Hepatocyte (in vitro differentiated cells): ENCODE data around the gene CYP2U1. TPM values are rescaled to one million over a fixed set of nuclear protein-coding genes. Genes with fewer than 3 reads are reported as not detected.
A peak's percentile ranks its signal among the peaks of the same experiment; 100 is the strongest.

Experiments used
- DNase-seq: peaks from one replicate; pipeline ENCODE4 v3.0.0-alpha.2; 2016; ENCODE audit warnings: low spot score
- H2AFZ ChIP-seq: fragments of 200-600 bp; sonication (generic); 2 replicates; pipeline ENCODE4 v1.6.0; 2016; ENCODE audit warnings: antibody characterized with exemption, mild to moderate bottlenecking
- H3K27ac ChIP-seq: fragments of 200-600 bp; sonication (generic); 2 replicates; pipeline ENCODE4 v1.5.1; 2016; ENCODE audit warnings: mild to moderate bottlenecking
- H3K27me3 ChIP-seq: fragments of 200-600 bp; sonication (generic); 2 replicates; pipeline ENCODE4 v1.6.1; 2016
- H3K36me3 ChIP-seq: fragments of 200-600 bp; sonication (generic); replicated peaks from 2 replicates; pipeline ENCODE4 v1.5.1; 2016; ENCODE audit warnings: low read depth; ENCODE audit not compliant: insufficient read depth
- H3K4me1 ChIP-seq: fragments of 200-600 bp; sonication (generic); 2 replicates; pipeline ENCODE4 v1.5.1; 2016; ENCODE audit warnings: mild to moderate bottlenecking, moderate library complexity; ENCODE audit not compliant: insufficient read depth
- H3K4me2 ChIP-seq: fragments of 200-600 bp; sonication (generic); 2 replicates; pipeline ENCODE4 v1.6.0; 2016
- H3K4me3 ChIP-seq: fragments of 200-600 bp; sonication (generic); 2 replicates; pipeline ENCODE4 v1.5.1; 2016; ENCODE audit warnings: mild to moderate bottlenecking
- H3K79me2 ChIP-seq: fragments of 200-600 bp; sonication (generic); 2 replicates; pipeline ENCODE4 v1.6.0; 2017; ENCODE audit warnings: mild to moderate bottlenecking
- H3K9me2 ChIP-seq: fragments of 200-600 bp; sonication (generic); replicated peaks from 2 replicates; pipeline ENCODE4 v1.6.0; 2017; ENCODE audit warnings: mild to moderate bottlenecking; ENCODE audit not compliant: insufficient read depth
- H3K9me3 ChIP-seq: fragments of 200-600 bp; sonication (generic); 2 replicates; pipeline ENCODE4 v1.5.1; 2016; ENCODE audit warnings: low read depth, mild to moderate bottlenecking
- H4K20me1 ChIP-seq: fragments of 200-600 bp; sonication (generic); 2 replicates; pipeline ENCODE4 v1.6.0; 2016; ENCODE audit warnings: mild to moderate bottlenecking; ENCODE audit not compliant: insufficient read depth, poor library complexity, severe bottlenecking
- EZH2 ChIP-seq: fragments of 200-600 bp; sonication (generic); IDR thresholded peaks from 2 replicates; pipeline ENCODE4 v1.6.1; 2016; ENCODE audit warnings: antibody characterized with exemption, mild to moderate bottlenecking, borderline replicate concordance
- EZH2phosphoT487 ChIP-seq: fragments of 200-600 bp; sonication (generic); IDR thresholded peaks from one replicate; pipeline ENCODE4 v1.6.1; 2018; ENCODE audit warnings: antibody characterized with exemption, mild to moderate bottlenecking, low read depth, moderate library complexity; ENCODE audit not compliant: unreplicated experiment, severe bottlenecking
- WGBS: methylation state at CpG from one replicate; pipeline ENCODE4 v1.1.6; 2016; ENCODE audit warnings: low lambda C conversion rate; ENCODE audit errors: missing lambda C conversion rate; 5-methylcytosine and 5-hydroxymethylcytosine counted together
- polyA plus RNA-seq: library from polyadenylated mRNA; unstranded; fragments of >200 nt; fragmentation: Nextera tagmentation; extraction: Ambion mirVana; gene quantifications from 2 replicates; pipeline ENCODE4 v1.2.1, GENCODE V29; 2016
- total RNA-seq: library from RNA; depleted of rRNA; stranded (reverse); fragments of >200 nt; gene quantifications from 2 replicates; pipeline ENCODE4 v1.2.3, GENCODE V29; 2014
- TF ChIP-seq, protein P1 (sequence below): fragments of 200-600 bp; sonication (generic); IDR thresholded peaks from 2 replicates; pipeline ENCODE4 v1.5.1; 2016; ENCODE audit warnings: antibody characterized with exemption, mild to moderate bottlenecking; ENCODE audit not compliant: poor library complexity

CYP2U1 gene
- total and polyA plus RNA-seq, 2 experiments from 2014 or later, result 6.7 to 9.7 TPM

DNA sequence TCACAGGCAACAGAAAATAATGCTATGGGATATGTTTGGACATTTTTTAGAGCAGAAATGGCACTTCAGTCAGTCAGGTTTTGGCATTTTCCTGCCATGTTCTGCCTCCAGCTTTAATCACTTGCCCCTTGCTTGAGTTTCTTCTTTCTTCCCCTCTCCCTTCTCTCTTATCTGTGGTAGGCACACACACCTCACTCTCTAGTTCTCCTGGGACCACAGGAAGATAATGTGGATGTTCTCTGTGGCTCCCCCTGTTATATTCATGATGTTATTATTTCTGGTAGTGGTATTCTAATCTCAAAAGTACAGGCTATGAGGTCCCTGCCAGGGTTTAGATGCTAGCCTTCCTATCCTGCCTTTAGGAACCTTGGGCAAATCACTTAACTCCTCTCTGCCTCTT, 63.5 kb downstream of the CYP2U1 start:
- Histone ChIP-seq H2AFZ (no peak overlapping the region), H3K27ac (no peak overlapping the region), H4K20me1 (no peaks in the 10 kb centered on the region), H3K4me1 (peaks cover 36% of the 10 kb centered on the region), H3K4me2 (peak overlapping the region; percentile 88), H3K36me3 (no peaks in the 10 kb centered on the region), H3K4me3 (no peak overlapping the region), H3K79me2 (peaks cover 92% of the 10 kb centered on the region), H3K9me2 (no peaks in the 10 kb centered on the region), H3K9me3 (no peaks in the 10 kb centered on the region), H3K27me3 (no peaks in the 10 kb centered on the region)
- no peak for DNase-seq
- TF ChIP-seq, protein P1, sequence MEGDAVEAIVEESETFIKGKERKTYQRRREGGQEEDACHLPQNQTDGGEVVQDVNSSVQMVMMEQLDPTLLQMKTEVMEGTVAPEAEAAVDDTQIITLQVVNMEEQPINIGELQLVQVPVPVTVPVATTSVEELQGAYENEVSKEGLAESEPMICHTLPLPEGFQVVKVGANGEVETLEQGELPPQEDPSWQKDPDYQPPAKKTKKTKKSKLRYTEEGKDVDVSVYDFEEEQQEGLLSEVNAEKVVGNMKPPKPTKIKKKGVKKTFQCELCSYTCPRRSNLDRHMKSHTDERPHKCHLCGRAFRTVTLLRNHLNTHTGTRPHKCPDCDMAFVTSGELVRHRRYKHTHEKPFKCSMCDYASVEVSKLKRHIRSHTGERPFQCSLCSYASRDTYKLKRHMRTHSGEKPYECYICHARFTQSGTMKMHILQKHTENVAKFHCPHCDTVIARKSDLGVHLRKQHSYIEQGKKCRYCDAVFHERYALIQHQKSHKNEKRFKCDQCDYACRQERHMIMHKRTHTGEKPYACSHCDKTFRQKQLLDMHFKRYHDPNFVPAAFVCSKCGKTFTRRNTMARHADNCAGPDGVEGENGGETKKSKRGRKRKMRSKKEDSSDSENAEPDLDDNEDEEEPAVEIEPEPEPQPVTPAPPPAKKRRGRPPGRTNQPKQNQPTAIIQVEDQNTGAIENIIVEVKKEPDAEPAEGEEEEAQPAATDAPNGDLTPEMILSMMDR, result no peak
- TF ChIP-seq EZH2 (no peak), EZH2phosphoT487 (no peak)

DNA sequence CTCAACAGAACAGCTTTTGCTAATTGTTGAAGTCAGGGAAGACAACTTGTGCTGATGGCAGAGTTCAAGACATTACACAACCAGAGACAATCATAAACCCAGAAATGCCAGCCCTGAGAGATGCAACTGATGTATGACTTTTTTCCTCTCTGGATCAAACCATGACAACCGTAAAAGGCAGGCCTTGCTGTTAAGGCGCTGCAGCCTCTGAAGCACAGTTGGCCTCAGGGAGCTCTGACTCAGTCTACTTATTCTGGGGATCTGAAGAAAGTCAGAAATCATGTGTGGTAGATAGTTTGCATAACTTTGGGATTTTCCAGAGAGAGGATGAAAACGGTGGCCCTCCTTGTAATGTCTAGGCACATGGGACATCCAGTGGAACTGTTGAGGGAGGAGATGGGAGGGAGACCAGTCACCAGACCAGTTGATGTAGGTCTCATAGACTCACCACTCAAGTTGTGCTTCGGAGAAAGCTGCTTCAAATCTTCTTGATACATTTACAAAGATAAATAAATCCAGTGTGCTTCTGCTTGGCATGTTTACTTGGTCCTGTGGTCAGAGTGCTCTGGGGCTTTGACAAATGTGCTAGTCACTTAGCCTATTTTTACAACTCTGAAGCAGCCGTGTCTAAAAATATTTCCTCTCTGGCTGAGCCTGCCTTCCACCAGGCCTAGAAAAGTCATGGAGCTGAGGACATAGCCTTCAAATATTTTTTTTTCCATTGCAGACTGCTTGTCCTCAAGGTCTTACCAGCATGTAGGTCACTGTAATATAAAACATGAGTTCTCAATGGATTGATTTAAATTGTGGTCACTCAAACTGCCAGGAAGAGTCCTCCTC, 65.8 kb downstream of the CYP2U1 start:
- Histone ChIP-seq H3K79me2 (peaks cover 93% of the 10 kb centered on the region), H3K4me1 (peaks cover 23% of the 10 kb centered on the region), H4K20me1 (no peaks in the 10 kb centered on the region), H3K27ac (peak overlapping the region; percentile 55), H3K4me2 (no peak overlapping the region), H2AFZ (no peak overlapping the region), H3K36me3 (no peaks in the 10 kb centered on the region), H3K4me3 (no peak overlapping the region), H3K27me3 (no peaks in the 10 kb centered on the region), H3K9me3 (no peaks in the 10 kb centered on the region), H3K9me2 (no peaks in the 10 kb centered on the region)
- no peak for TF ChIP-seq EZH2phosphoT487
- TF ChIP-seq, protein P1, result no peak
- no peak for DNase-seq
- 61% methylated on average over 5 of the region's 5 CpGs for WGBS

- Histone ChIP-seq H3K9me3 (no peaks in the 10 kb centered on the region), H3K4me2 (no peak overlapping the region), H3K4me1 (peaks cover 20% of the 10 kb centered on the region), H3K36me3 (no peaks in the 10 kb centered on the region), H3K9me2 (no peaks in the 10 kb centered on the region), H3K27ac (peak overlapping the region; percentile 55), H2AFZ (no peak overlapping the region), H3K4me3 (no peak overlapping the region), H3K27me3 (no peaks in the 10 kb centered on the region), H4K20me1 (no peaks in the 10 kb centered on the region), H3K79me2 (peaks cover 92% of the 10 kb centered on the region)
- no peak for DNase-seq
- TF ChIP-seq, protein P1, result no peak
- TF ChIP-seq EZH2 (no peak), EZH2phosphoT487 (no peak)
- 97% methylated on average over 2 of the region's 2 CpGs for WGBS
These were observed 66.4 kb downstream of the CYP2U1 start for GRCh38 chr4:107997794-107998193.
